Measurements from ENCODE around the gene C2CD5. TPM values are rescaled to one million over a fixed set of nuclear protein-coding genes. Genes with fewer than 3 reads are reported as not detected.

C2CD5 gene
- polyA plus RNA-seq, 1 donor from 2014 or later = 171 TPM

- Histone ChIP-seq H4K20me1 (ENCODE audit: insufficient read depth) (no peaks in the 10 kb centered on the region), H3K4me3 (ENCODE audit: low read length) (no peak overlapping the region), H3K27ac (ENCODE audit: low read length) (no peak overlapping the region), H3K9ac (ENCODE audit: low read length) (no peak overlapping the region), H3K36me3 (ENCODE audit: insufficient read depth, low read length) (no peaks in the 10 kb centered on the region), H3K27me3 (ENCODE audit: insufficient read depth, low read depth, low read length) (no peaks in the 10 kb centered on the region), H3F3A (ENCODE audit: insufficient read depth, low read length, poor library complexity, severe bottlenecking) (no peaks in the 10 kb centered on the region), H3K4me2 (ENCODE audit: low read length) (no peak overlapping the region), H3K9me2 (ENCODE audit: insufficient read depth, low read length) (no peaks in the 10 kb centered on the region), H2AFZ (ENCODE audit: low read depth, low read length) (no peak overlapping the region), H3K79me2 (replicated peaks; ENCODE audit: insufficient read depth, low read length) (no peaks in the 10 kb centered on the region), H3K9me3 (ENCODE audit: low read length) (no peaks in the 10 kb centered on the region)
- no peak for TF ChIP-seq POLR2AphosphoS5 (IDR thresholded peaks at IDR 0.05)
- no peak for TF ChIP-seq MXI1 (conservative IDR thresholded peaks at IDR 0.05; ENCODE audit: poor library complexity, severe bottlenecking)
- TF ChIP-seq TAF1 (IDR thresholded peaks at IDR 0.05; ENCODE audit: low read depth) = no peak
- no peak for TF ChIP-seq EP300 (conservative IDR thresholded peaks at IDR 0.05; ENCODE audit: poor library complexity, severe bottlenecking)
- TF ChIP-seq SMC3 (conservative IDR thresholded peaks at IDR 0.05; ENCODE audit: poor library complexity) = peak; percentile 76
- TF ChIP-seq CTCF (IDR thresholded peaks at IDR 0.05; ENCODE audit: poor library complexity, severe bottlenecking) = peak; percentile 68
- TF ChIP-seq EZH2 (IDR thresholded peaks at IDR 0.05; ENCODE audit: borderline replicate concordance, insufficient read depth, low read length, poor library complexity, severe bottlenecking) = no peak
- TF ChIP-seq REST (IDR thresholded peaks at IDR 0.05; ENCODE audit: borderline replicate concordance) = no peak
- peak; percentile 64 for TF ChIP-seq RAD21 (conservative IDR thresholded peaks at IDR 0.05)
Measured at GRCh38 chr12:22459838-22460490, 84.4 kb downstream of the C2CD5 start.

GRCh38 chr12:22458298-22458937 is 85.9 kb downstream of the C2CD5 start:
- no peak overlapping the region for H3K27ac ChIP-seq (ENCODE audit: low read length)
- peaks cover under 1% of the 10 kb centered on the region for H3K36me3 ChIP-seq (ENCODE audit: insufficient read depth, low read length)
- no peak overlapping the region for H3K9ac ChIP-seq (ENCODE audit: low read length)
- no peak overlapping the region for H3K4me3 ChIP-seq (ENCODE audit: low read length)
- no peak overlapping the region for H3K4me2 ChIP-seq (ENCODE audit: low read length)
- no peaks in the 10 kb centered on the region for H3K9me3 ChIP-seq (ENCODE audit: low read length)
- TF ChIP-seq MXI1 (conservative IDR thresholded peaks at IDR 0.05; ENCODE audit: poor library complexity, severe bottlenecking) (no peak), RAD21 (conservative IDR thresholded peaks at IDR 0.05) (no peak)
- H3K27me3 ChIP-seq (ENCODE audit: insufficient read depth, low read depth, low read length) = no peaks in the 10 kb centered on the region
- H3F3A ChIP-seq (ENCODE audit: insufficient read depth, low read length, poor library complexity, severe bottlenecking) = no peaks in the 10 kb centered on the region
- no peaks in the 10 kb centered on the region for H4K20me1 ChIP-seq (ENCODE audit: insufficient read depth)
- H3K79me2 ChIP-seq (replicated peaks; ENCODE audit: insufficient read depth, low read length) = no peaks in the 10 kb centered on the region
- H2AFZ ChIP-seq (ENCODE audit: low read depth, low read length) = no peak overlapping the region
- no peaks in the 10 kb centered on the region for H3K9me2 ChIP-seq (ENCODE audit: insufficient read depth, low read length)

Data from neural cell (in vitro differentiated cells).